SU-DHL-6 (cell line): ENCODE data around the gene STK26.
"Not testable (repeated sequence)": the region's sequence is repeated elsewhere in the genome, so short reads cannot be mapped to it uniquely, and the experiment has no call there.

ENCODE experiments used
- H2AFZ ChIP-seq: fragments of 200-600 bp; sonication (generic); 2 replicates; pipeline ENCODE4 v1.6.1; 2014; ENCODE audit warnings: low read depth, mild to moderate bottlenecking, moderate library complexity, mixed read lengths, antibody characterized with exemption, low read length; ENCODE audit not compliant: severe bottlenecking
- H3F3A ChIP-seq: fragments of 200-600 bp; shearing (Covaris generic); 2 replicates; pipeline ENCODE4 v1.6.0; 2016; ENCODE audit warnings: antibody characterized with exemption, mild to moderate bottlenecking; ENCODE audit not compliant: insufficient read depth
- H3K27ac ChIP-seq: fragments of 200-600 bp; sonication (generic); 2 replicates; pipeline ENCODE4 v1.5.1; 2016; ENCODE audit warnings: low read depth, mild to moderate bottlenecking, low read length, moderate library complexity, mixed read lengths
- H3K27me3 ChIP-seq: fragments of 200-600 bp; sonication (generic), shearing (Covaris generic); 2 replicates; pipeline ENCODE4 v1.6.0; 2014; ENCODE audit warnings: mild to moderate bottlenecking, low read length
- H3K36me3 ChIP-seq: fragments of 200-600 bp; sonication (generic); 2 replicates; pipeline ENCODE4 v1.6.1; 2014; ENCODE audit warnings: mild to moderate bottlenecking, low read length, mixed read lengths
- H3K4me2 ChIP-seq: fragments of 300-600, 200-600 bp; shearing (Covaris generic), sonication (generic); 2 replicates; pipeline ENCODE4 v1.6.0; 2014; ENCODE audit warnings: low read length, low read depth, mild to moderate bottlenecking; ENCODE audit not compliant: poor library complexity, severe bottlenecking
- H3K4me3 ChIP-seq: fragments of 200-600 bp; sonication (generic); 2 replicates; pipeline ENCODE4 v1.5.1; 2014; ENCODE audit warnings: antibody characterized with exemption, low read length, mild to moderate bottlenecking, mixed read lengths; ENCODE audit not compliant: insufficient read depth, poor library complexity, severe bottlenecking
- H3K79me2 ChIP-seq: fragments of 200-600 bp; sonication (generic); 2 replicates; pipeline ENCODE4 v1.6.1; 2014; ENCODE audit warnings: mild to moderate bottlenecking, low read length, moderate library complexity; ENCODE audit not compliant: insufficient read depth
- H3K9ac ChIP-seq: fragments of 200-600 bp; sonication (generic); 2 replicates; pipeline ENCODE4 v1.7.0; 2014; ENCODE audit warnings: mild to moderate bottlenecking, low read length
- H3K9me2 ChIP-seq: fragments of 200-600 bp; sonication (generic); replicated peaks from 2 replicates; pipeline ENCODE4 v1.6.1; 2014; ENCODE audit warnings: low read length; ENCODE audit not compliant: insufficient read depth
- H3K9me3 ChIP-seq: fragments of 200-600 bp; sonication (generic); 2 replicates; pipeline ENCODE4 v1.6.1; 2014; ENCODE audit warnings: low read length, mixed read lengths; ENCODE audit not compliant: insufficient read depth
- H4K20me1 ChIP-seq: fragments of 200-600 bp; sonication (generic); 2 replicates; pipeline ENCODE4 v1.6.1; 2014; ENCODE audit warnings: low read depth, mild to moderate bottlenecking, antibody characterized with exemption, low read length, moderate library complexity, mixed read lengths
- CTCF ChIP-seq: fragments of 200-600 bp; sonication (generic); IDR thresholded peaks from one replicate; pipeline ENCODE4 v1.5.1; 2017; ENCODE audit warnings: antibody characterized with exemption, mild to moderate bottlenecking, low read length, moderate library complexity; ENCODE audit not compliant: insufficient read depth, poor library complexity, severe bottlenecking
- EZH2phosphoT487 ChIP-seq: fragments of 200-600 bp; sonication (generic), shearing (Covaris generic); conservative IDR thresholded peaks from 2 replicates; pipeline ENCODE4 v1.6.1; 2018; ENCODE audit warnings: mild to moderate bottlenecking, antibody characterized with exemption, low read length, moderate library complexity, mixed read lengths

The STK26 gene

GRCh38 chrX:132093239-132093860 is 70.2 kb downstream of the STK26 start:
- Histone ChIP-seq H3K27me3 (no peaks in the 10 kb centered on the region), H3K4me2 (no peak overlapping the region), H4K20me1 (no peaks in the 10 kb centered on the region), H3K79me2 (no peaks in the 10 kb centered on the region), H2AFZ (no peak overlapping the region), H3K9ac (no peak overlapping the region), H3F3A (no peaks in the 10 kb centered on the region), H3K27ac (no peak overlapping the region), H3K36me3 (no peaks in the 10 kb centered on the region), H3K9me2 (no peaks in the 10 kb centered on the region), H3K9me3 (no peaks in the 10 kb centered on the region), H3K4me3 (no peak overlapping the region)
- TF ChIP-seq EZH2phosphoT487 (no peak), CTCF (no peak)

- no peaks in the 10 kb centered on the region for H3K27me3 ChIP-seq
- no peaks in the 10 kb centered on the region for H3K9me3 ChIP-seq
- no peak overlapping the region for H3K4me2 ChIP-seq
- H3K4me3 ChIP-seq = no peak overlapping the region
- no peak overlapping the region for H2AFZ ChIP-seq
- H3K79me2 ChIP-seq = no peaks in the 10 kb centered on the region
- H3K27ac ChIP-seq = no peak overlapping the region
- no peaks in the 10 kb centered on the region for H3F3A ChIP-seq
- no peaks in the 10 kb centered on the region for H3K9me2 ChIP-seq
- TF ChIP-seq CTCF (no peak), EZH2phosphoT487 (no peak)
- no peaks in the 10 kb centered on the region for H4K20me1 ChIP-seq
- no peaks in the 10 kb centered on the region for H3K36me3 ChIP-seq
- no peak overlapping the region for H3K9ac ChIP-seq
Measured at GRCh38 chrX:132094164-132094563, 71.1 kb downstream of the STK26 start.

- H3K9me3 ChIP-seq, H3F3A ChIP-seq, H3K4me2 ChIP-seq, H3K36me3 ChIP-seq, H3K9me2 ChIP-seq, H4K20me1 ChIP-seq, H3K27ac ChIP-seq, H3K79me2 ChIP-seq, H3K27me3 ChIP-seq, H3K4me3 ChIP-seq, H3K9ac ChIP-seq, H2AFZ ChIP-seq: not testable (repeated sequence)
Measured at GRCh38 chrX:132098704-132099103, 75.6 kb downstream of the STK26 start.

GRCh38 chrX:132101206-132101605 is 78.1 kb downstream of the STK26 start:
- Histone ChIP-seq H3F3A (no peaks in the 10 kb centered on the region), H3K4me2 (no peak overlapping the region), H3K27ac (no peak overlapping the region), H3K9ac (no peak overlapping the region), H3K79me2 (no peaks in the 10 kb centered on the region), H3K9me2 (no peaks in the 10 kb centered on the region), H3K36me3 (no peaks in the 10 kb centered on the region), H3K4me3 (no peak overlapping the region), H3K9me3 (no peaks in the 10 kb centered on the region), H4K20me1 (no peaks in the 10 kb centered on the region), H2AFZ (no peak overlapping the region), H3K27me3 (no peaks in the 10 kb centered on the region)
- TF ChIP-seq EZH2phosphoT487 = no peak
- TF ChIP-seq CTCF = no peak
